Activated gamma-delta T cell treated with Interleukin-2 at 50 U/mL for 16 hours (primary cell): ENCODE measurements around the gene CFAP99.

Experiments
- DNase-seq: peaks from one replicate; pipeline ENCODE4 v3.0.0-alpha.2; 2020

CFAP99 gene

DNA sequence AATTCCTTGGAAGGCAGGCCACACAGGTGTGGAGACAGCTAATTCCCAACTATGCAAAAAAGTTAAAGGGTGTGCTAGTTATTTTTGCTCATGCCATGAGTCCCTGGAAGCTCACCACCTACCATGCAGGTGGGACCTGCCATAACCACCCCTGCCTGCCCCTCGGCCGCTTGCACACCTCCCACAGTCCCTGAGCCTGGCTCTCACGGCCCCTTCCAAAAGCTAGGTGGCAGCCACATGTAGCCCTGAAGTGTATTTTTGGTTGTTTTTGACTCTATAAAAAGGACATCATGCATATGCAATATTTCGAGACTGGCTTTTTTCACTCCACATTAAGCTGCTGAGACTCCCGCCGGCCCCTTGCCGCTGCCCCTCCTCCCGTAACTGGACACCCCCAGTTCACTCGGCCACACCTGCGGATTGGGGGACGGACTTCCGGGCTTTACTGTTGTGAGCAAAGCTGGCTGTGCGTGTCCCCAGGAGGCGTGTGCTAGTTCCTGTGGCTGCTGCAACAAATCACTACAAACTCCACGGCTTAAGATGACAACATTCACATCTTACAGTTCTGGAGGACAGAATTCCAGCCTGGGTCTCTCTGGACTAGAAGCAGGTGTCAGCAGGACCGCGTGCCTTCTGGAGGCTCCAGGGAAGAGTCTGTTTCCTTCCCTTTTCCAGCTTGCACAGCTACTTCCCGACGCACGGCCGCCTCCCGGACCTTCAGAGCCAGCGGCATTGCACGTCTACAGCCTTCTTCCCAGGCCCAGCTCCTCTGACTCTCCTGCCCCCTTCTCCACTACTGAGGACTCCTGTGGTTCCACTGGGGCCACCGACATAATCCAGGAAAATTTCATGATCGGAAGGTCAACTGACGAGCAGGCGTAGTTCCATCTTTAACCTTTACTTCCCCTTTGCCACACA lies 25.1 kb upstream of the CFAP99 start:
- DNase-seq: no peak

DNA sequence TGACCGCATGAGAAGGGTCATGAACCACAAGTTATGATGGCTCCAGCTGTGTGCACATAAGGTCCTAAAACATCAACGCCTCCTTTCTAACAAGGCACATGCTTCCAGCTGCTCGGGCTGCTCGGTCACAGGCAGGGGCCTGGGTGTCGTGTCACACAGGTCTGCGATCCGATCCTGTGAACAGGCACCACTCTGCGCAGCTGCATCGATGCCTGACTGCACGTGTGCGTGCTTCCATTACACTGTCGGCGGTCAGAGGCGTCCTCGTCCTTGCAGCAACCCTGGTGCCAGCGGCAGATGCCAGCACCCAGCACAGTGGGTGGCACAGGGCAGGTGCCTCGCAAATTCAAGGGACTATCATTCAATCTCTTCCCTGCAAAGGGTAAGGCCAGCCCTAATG lies 24.2 kb upstream of the CFAP99 start:
- DNase-seq: no peak

DNA sequence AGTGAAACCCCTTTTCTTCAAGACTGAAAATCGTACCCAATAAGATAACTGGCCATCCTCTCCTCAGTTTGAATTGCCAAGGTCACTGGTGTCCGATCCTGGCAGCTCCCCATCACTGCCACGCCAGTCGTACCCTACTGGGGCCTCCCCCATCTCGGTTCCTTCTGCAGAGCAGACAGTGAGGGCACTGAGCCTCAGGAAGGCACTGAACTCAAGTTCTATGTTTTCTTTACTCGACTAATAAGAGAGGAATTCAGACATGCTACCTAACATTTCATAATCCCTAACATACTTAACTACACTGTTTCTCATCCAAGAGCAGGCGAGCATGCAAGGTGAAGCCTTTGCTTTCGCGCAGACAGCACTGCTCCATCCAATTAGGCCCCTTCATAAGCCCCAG lies 23.7 kb upstream of the CFAP99 start:
- DNase-seq: no peak

DNA sequence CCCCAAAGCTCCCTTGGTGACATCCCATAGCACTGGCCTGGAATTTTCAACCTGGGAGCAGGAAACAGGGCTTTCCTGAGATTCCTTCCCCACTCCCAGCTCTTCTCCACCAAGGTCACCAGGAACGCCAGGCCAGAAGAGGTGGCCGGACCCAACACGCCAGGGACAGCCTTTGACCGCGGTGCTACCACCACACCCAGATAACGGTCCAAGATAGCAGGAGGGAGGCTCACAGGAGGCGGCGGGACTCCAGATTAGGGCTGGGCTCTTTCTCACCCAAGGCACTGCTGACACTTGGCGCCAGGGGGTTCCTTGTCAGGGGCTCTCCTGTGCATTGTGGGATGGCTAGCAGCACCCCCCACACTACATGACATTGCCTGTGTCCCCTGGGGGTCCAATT lies 23.2 kb upstream of the CFAP99 start:
- DNase-seq: no peak

DNA sequence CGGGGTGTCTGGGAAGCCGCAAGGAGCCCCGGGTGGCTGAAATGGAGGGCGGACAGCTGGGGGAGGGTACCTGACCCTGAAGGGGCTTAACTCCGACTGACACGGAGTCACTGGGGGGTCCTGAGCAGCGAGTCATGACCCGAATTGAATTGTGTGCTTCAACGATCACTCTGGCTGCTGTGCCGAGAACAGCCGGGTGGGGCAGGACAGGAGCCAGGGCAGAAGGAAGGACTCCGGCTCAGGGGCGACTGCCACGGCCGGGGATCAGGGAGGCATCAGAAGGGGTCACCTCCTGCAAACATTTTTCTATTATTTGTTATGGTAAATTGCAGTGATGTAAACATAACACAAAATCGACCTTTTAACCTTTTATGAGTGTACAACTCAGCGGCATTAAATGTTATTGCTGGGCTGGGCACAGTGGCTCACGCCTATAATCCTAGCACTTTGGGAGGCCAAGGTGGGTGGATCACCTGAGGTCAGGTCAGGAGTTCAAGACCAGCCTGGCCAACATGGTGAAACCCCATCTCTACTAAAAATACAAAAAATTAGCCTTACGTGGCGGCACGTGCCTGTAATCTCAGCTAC lies 21.9 kb upstream of the CFAP99 start:
- DNase-seq: no peak

DNA sequence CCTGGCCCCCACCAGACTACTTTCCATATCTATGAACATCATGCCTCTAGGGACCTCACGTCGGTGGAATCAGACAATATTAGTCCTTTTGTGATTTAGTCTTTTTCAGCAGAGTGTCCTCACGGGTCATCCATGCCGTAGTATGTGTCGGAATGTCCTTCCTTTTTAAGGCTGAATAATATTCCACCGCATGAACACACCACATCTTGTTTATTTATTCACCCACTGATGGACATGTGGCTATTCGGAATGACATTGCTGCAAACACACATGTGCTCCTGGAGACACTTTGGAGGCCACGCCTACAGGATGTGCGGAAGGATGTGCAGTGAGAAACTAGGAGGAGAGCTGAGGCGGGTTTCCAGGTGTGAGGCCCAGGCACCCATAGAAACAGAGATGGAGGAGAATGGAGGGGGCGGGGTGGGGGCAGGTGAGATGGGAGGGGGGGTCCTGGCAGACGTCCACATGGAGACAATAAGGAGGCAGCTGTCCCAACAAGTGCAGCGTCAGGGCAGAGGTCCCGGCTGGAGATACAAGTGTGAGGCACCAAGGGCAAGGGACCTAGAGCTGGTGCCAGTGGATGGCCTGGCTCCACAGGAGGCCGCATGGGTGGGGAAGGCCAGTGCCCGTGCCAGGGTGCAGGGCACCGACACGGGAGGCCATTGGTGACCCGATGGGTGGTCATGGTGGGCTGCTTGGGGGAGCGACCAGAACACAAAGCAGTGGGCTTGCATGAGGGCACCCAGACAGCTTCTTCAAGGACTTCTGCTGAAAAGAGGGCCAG lies 21.0 kb upstream of the CFAP99 start:
- no peak for DNase-seq

DNA sequence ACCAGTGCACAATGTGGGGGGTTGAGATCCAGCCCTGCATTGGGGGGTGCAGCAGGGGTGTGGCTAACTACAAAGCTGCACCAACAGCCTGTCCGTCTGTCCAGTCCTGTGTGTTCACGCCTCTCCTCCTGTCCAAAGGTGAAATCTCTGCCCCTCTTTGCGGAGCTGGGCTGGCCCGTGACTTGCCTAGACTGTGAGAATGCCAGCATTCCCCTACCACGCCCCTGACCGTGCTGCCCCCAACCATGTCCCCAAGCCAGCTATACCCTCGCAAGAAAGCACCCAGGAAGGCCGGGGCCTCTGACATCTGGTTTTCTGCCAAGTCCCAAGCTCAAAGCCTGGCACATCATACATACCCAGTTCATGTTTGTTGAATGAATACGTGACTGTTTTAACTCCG lies 19.5 kb upstream of the CFAP99 start:
- DNase-seq: no peak

DNA sequence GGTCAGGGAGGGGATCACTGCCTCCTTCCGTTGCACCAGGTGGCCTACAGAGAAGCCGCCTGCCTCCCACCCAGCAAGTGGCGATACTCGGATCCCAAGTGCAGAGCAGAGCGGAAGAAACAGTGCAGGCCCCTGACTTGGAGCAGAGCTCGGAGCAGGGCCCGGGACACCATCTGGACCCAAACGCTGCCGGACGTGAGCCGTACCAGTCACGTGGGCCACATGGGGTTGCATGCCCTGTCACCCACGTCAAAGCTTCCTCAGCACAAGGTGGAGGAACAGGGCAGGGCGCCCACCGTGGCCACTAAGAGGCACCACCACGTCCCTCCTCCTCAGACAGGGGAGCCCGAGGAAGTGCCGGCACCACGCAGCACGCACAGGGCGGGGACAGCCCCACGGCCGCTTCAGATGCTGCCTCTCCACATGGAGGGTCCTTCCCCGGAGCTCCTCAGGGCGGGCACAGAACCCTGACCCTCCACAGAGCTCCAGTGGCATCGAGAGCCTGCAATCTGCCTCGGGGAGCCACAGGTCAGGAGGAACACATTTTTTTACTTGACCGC lies 19.0 kb upstream of the CFAP99 start:
- no peak for DNase-seq

DNA sequence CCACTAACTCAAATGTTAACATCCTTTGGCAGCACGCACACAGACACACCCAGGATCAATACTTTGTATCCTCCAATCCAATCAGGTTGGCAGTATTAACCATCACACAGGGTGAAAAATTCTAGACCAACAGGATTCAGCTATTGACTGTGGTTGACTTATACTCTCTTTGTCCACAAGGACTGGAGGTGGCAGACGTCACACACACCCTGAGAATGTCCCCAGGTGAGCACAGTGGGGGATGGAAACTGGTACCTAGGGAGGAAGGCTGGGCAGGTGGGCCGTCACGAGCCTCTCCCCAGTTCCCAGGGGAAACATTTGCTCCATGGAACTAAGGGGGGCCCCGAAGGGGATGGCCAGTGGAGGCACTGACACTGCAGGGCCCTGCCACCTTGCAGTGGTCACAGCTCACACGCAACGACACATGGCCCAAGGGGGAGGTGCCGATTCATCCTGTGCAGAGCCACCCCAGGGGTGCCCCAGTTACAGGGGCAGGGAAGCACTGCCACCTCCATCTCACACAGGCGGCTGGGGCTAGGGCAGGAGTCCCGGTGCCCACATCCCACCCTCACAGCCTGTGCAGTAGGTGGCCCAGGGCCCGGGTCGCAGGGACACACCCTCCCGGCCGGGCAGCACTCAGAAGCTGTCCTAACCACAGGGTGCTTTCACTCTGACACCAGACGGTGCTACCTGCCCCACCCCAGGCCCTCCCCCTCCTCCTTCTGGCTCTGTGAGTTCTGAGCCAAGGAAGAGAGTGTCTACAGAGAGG lies 17.7 kb upstream of the CFAP99 start:
- DNase-seq: no peak

DNA sequence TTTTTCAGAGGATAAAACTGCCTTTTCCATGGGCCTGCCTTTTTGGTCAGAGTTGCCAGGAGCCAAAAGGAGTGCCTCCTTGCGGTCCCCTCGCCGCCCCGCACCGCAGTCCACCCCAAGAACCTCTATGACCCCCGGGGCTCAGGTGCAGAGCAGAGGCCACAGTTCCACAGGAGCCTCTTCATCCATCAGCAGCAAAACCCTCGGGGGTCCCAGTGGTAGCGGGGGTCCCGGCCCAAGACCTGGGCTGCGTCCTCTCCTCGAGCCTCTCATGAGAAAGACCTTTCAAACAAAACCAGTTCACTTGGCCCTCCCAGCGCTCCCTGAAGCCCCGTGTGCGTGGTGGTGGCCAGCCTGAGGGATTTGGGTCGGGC lies 17.2 kb upstream of the CFAP99 start:
- no peak for DNase-seq

DNA sequence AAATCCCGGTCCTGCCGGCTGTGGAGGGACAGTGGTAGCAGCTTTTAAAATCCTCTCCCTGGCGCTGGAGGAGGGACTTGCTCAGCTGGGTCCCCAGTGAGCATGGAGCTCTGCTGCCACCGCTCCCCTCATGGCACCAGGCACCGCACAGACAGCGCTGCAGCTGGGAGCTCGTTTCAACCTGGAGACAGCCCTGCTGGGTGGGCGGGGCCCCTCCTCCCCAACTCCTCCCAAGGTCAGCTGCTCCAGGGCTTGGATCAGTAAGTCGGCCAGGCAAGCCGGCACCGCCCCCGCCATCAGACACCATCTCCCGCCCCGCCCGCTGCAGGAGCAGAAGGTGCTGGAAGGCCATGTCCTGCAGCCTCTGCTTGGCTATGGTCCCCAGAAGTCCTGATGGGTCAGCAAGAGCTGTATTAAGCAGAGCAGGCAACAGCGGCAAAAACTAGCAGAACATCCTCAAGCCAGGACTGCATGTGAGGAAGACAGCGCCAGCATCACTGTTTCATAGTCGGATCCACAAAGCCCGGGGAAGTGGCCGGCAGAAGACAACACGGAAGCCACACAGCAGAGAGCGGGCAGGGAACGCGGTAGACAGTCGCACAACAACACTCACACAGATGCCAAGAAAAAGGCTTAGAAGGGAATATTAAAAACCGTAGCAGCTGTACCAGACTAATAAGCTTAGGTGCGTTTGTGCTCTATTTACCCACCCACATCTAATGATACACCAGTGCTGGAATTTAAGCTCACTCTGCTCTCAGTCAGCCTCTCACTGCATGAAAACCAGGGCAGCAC lies 16.5 kb upstream of the CFAP99 start:
- DNase-seq: no peak

DNA sequence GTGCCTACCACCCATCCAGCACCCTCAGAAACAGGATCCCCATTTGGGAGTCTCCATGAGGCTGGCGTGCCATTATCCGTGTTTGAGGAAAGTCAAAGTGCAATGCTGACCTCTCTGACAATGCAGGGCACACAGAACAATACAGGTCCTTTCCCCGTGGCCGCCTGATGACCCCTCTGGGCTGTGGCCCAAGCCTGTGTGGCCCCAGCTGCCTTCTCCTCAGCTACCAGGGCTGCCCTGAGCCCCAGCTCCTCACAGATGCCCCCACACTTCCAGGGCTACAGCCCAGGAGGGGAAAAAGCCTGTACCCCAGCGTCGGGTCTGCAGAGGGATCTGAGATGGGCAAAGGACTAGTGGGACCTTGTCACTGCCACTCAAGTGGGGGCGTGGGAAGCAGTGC lies 15.8 kb upstream of the CFAP99 start:
- no peak for DNase-seq

DNA sequence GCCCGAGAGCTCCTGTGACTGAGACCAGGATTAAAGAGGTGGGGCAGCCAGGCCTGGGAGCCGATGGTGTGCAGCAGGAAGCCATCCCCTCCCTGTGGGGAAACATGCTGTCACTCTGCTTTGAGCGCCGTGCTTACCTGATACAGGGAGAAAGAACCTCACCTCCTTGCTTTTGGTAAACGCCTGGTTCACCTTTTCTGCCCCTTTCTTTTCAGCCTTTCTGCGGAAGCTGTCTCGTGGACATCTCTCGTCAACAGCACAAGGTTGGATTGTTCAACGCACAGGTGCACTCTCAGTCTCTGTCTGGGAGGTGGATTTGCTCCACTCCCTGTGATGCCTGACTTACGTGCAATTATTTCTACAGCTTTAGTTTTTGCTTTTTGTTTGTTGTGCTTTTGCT lies 12.3 kb upstream of the CFAP99 start:
- no peak for DNase-seq

DNA sequence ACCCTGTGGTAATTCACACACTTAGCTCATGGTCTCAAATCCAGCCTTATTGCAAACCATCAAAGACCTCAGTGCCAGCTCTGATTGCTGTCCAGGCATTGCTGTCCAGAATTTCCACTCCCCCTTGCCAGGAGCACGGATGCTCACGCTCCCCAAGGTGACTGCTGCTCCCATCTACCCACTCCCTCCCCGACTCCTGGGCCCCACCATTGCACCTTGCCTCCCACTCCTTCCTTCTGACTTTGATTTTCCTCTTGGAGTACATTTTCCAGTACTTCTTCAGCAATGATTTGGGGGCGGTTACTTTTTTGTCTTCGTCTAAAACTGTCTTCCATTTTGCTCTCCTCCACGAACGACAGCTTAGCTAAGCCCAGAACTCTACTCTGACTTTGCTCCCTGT lies 11.8 kb upstream of the CFAP99 start:
- no peak for DNase-seq

DNA sequence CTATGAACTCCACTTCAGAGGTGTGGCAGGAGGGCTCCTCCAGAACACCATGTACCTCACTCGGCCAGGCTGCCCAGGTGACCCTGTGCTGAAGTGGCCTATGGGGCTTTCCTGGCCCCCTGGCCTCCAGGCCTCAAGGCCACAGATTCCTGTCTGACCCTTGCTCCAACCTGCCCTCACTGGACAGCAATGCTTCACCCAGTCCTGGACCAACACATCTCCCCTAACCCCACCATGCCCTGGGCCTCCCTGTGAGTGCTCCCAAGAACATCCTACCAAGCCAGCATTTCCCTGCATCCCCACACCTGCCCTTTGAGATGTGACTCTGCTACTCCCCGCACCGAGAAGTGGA lies 10.8 kb upstream of the CFAP99 start:
- no peak for DNase-seq

DNA sequence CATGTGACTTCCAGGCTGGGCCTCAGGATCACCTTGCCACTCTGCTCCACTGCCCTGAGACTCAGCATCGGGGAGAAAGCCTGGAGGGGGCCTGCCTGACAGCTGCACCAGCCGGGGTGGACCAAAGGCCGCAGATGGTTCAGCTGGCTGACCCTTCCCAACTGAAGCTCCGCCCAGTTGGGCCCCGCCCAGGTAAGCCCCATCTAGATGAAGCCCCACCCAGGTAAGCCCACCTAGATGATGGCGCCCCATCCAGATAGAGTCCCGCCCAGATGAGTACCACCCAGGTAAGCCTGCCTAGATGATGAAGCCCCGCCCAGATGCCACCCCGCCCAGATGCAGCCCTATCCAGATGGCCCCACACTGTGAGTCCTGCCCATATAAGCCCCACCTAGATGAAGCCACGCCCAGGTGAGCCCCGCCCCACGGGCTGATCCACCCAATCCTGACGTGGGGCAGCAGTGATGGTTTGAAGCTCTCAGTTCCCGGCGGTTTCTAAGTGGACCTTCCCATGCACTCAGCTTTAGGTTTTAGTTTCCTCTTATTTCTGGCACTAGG lies 10.3 kb upstream of the CFAP99 start:
- DNase-seq: no peak

DNA sequence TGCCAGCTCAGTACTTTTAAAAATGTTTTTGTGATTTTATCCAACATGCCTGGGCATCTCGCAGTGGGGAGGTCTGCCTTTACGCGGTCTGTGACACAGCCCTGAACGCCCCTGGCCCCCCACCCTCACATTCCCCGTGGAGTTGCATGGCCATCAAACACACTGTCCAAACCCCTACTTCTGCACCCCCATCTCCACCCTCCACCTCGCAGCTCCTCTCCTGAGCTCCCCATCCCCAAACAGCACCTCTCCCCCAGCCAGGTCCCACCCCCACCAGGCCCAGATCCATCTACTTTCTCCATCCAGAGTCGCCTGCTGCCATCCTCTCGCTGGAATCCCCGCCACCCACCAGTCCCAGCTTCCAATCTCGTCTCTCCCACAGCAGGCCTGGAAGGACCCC lies 9.8 kb upstream of the CFAP99 start:
- no peak for DNase-seq

DNA sequence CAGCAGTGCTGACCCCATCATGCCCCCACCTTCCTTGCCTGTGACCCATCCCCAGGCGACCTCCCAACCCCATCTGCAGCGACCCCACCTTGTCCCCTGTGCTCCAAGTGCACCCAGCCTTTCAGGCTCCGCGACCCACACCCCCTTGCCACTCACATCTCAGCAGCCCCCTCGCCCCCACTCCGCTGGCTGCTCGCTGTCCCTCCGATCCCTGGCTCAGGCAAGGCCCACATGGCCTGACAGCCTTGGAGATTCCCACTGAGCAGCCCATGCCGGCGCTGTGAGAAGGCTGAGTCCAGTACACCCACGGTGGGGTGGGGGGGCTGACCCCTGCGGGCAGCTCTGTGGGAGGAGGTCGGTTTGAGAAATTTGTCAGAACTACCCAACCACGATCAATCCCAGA lies 9.4 kb upstream of the CFAP99 start:
- no peak for DNase-seq

DNA sequence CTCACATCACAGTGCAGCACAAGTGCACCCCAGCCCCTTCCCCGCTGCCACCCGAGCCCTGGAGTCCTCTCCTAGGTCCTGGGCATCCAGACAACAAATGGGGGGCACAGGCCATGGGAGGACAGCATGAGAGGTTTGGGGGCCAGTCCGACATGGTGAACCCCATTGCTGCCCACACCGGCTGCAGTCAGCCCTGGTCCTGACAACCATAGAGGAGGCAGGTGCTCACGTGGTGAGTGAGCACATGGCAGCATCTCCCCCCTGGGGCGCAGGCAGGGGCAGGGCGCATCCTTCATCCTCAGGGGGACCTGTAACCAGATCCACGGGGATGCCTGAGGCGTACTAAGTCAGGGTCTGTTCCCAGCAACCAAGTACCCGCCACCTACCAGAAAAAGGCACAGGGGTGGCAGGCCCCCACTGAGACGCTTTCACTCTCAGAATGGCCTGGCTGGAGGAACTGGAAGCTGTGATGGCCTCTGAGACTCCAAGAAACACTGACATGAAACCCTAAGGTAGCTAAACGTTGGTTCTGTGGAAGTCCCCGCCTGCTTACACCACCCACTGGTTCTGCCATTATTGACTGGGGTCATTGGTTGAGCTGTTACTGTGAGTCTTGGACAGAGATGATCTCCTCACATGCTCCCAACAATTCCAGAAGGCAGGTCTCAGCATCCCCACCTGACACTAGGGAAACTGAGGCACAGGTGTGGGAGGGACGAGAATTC lies 6.8 kb upstream of the CFAP99 start:
- no peak for DNase-seq

DNA sequence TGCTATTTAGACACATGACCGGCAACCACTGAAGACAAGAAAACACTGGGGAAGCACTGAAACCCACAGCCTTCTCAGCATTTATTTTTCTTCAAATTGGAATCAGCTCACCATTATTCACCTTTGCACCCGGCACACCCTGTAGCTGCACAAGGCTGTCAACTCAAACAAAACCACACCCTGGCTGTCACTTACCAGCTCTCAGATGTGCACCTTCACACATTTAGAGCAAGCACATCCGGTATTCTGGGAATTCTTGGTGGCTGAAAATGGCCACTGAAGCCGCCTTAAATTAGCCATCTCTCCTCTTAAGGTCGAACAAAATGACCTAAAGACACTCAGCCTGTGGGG lies 6.2 kb upstream of the CFAP99 start:
- DNase-seq: peak; percentile 64
